H9 (cell line): ENCODE results near the gene EHD3. TPM values are rescaled to one million over a fixed set of nuclear protein-coding genes. Genes with fewer than 3 reads are reported as not detected.

ENCODE experiments used
- DNase-seq: peaks from one replicate; pipeline ENCODE4 v3.0.0-alpha.2; 2017
- H2AFZ ChIP-seq: one replicate; pipeline ENCODE4 v1.6.1; 2013; ENCODE audit warnings: mild to moderate bottlenecking, low read length, control low read depth, moderate library complexity
- H2AK5ac ChIP-seq: 2 replicates; pipeline ENCODE4 v1.6.1; 2013; ENCODE audit warnings: low read length, control low read depth, mixed read lengths; ENCODE audit not compliant: insufficient read length
- H2BK120ac ChIP-seq: one replicate; pipeline ENCODE4 v1.6.1; 2013; ENCODE audit warnings: low read depth, mild to moderate bottlenecking, low read length, control low read depth, inconsistent platforms; ENCODE audit not compliant: poor library complexity, severe bottlenecking
- H2BK12ac ChIP-seq: 2 replicates; pipeline ENCODE4 v1.6.1; 2013; ENCODE audit warnings: low read length, control low read depth, mixed read lengths, low read depth; ENCODE audit not compliant: insufficient read length
- H2BK15ac ChIP-seq: 2 replicates; pipeline ENCODE4 v1.6.1; 2013; ENCODE audit warnings: low read depth, low read length, control low read depth
- H2BK20ac ChIP-seq: one replicate; pipeline ENCODE4 v1.6.1; 2013; ENCODE audit warnings: low read depth, mild to moderate bottlenecking, low read length, control low read depth, inconsistent platforms; ENCODE audit not compliant: poor library complexity, severe bottlenecking
- H2BK5ac ChIP-seq: 2 replicates; pipeline ENCODE4 v1.6.1; 2013; ENCODE audit warnings: low read length, control low read depth, mixed read lengths; ENCODE audit not compliant: insufficient read length
- H3K14ac ChIP-seq: 2 replicates; pipeline ENCODE4 v1.6.1; 2013; ENCODE audit warnings: low read length, control low read depth; ENCODE audit not compliant: insufficient read depth
- H3K18ac ChIP-seq: 2 replicates; pipeline ENCODE4 v1.6.1; 2013; ENCODE audit warnings: low read depth, mild to moderate bottlenecking, mixed read lengths, low read length, control low read depth; ENCODE audit not compliant: insufficient read length
- H3K23ac ChIP-seq: 2 replicates; pipeline ENCODE4 v1.6.1; 2013; ENCODE audit warnings: low read length, control low read depth, mixed read lengths, low read depth; ENCODE audit not compliant: insufficient read length
- H3K23me2 ChIP-seq: 2 replicates; pipeline ENCODE4 v1.6.1; 2013; ENCODE audit warnings: low read depth, mild to moderate bottlenecking, mixed read lengths, low read length, control low read depth; ENCODE audit not compliant: insufficient read length, poor library complexity, severe bottlenecking
- H3K27ac ChIP-seq: 2 replicates; pipeline ENCODE4 v1.5.1; 2013; ENCODE audit warnings: low read length, control low read depth, mixed read lengths, low read depth; ENCODE audit not compliant: insufficient read length
- H3K27me3 ChIP-seq: 2 replicates; pipeline ENCODE4 v1.6.1; 2013; ENCODE audit warnings: low read length, control low read depth, inconsistent platforms; ENCODE audit not compliant: insufficient read depth
- H3K4ac ChIP-seq: 2 replicates; pipeline ENCODE4 v1.6.1; 2013; ENCODE audit warnings: low read depth, mild to moderate bottlenecking, control low read depth, inconsistent platforms, low read length, moderate library complexity
- H3K4me1 ChIP-seq: 2 replicates; pipeline ENCODE4 v1.6.1; 2013; ENCODE audit warnings: low read length, control low read depth, inconsistent platforms; ENCODE audit not compliant: insufficient read depth
- H3K4me2 ChIP-seq: 2 replicates; pipeline ENCODE4 v1.6.1; 2013; ENCODE audit warnings: low read length, control low read depth, mixed read lengths; ENCODE audit not compliant: insufficient read length, insufficient read depth
- H3K56ac ChIP-seq: 2 replicates; pipeline ENCODE4 v1.6.1; 2013; ENCODE audit warnings: low read depth, mild to moderate bottlenecking, mixed read lengths, low read length, control low read depth; ENCODE audit not compliant: insufficient read length
- H3K79me1 ChIP-seq: 2 replicates; pipeline ENCODE4 v1.6.1; 2013; ENCODE audit warnings: low read depth, mild to moderate bottlenecking, moderate library complexity, low read length, control low read depth, inconsistent platforms; ENCODE audit not compliant: insufficient read depth, poor library complexity, severe bottlenecking
- H3K79me2 ChIP-seq: 2 replicates; pipeline ENCODE4 v1.6.1; 2013; ENCODE audit warnings: low read length, control low read depth, inconsistent platforms; ENCODE audit not compliant: insufficient read depth
- H3K9ac ChIP-seq: 2 replicates; pipeline ENCODE4 v1.6.1; 2013; ENCODE audit warnings: low read length, control low read depth, mixed read lengths; ENCODE audit not compliant: insufficient read length; ENCODE audit errors: extremely low read depth
- H3K9me3 ChIP-seq: one replicate; pipeline ENCODE4 v1.6.1; 2013; ENCODE audit warnings: low read depth, low read length, inconsistent platforms; ENCODE audit not compliant: control insufficient read depth
- H3T11ph ChIP-seq: one replicate; pipeline ENCODE4 v1.6.1; 2013; ENCODE audit warnings: mild to moderate bottlenecking, low read length, control low read depth, inconsistent platforms
- H4K20me1 ChIP-seq: one replicate; pipeline ENCODE4 v1.6.1; 2013; ENCODE audit not compliant: control insufficient read depth, insufficient read length, insufficient read depth
- H4K5ac ChIP-seq: 2 replicates; pipeline ENCODE4 v1.6.1; 2013; ENCODE audit warnings: low read depth, mild to moderate bottlenecking, mixed read lengths, low read length, control low read depth; ENCODE audit not compliant: insufficient read length
- H4K8ac ChIP-seq: replicated peaks from 2 replicates; pipeline ENCODE4 v1.6.1; 2013; ENCODE audit warnings: low read length, control low read depth, mixed read lengths, low read depth; ENCODE audit not compliant: insufficient read length
- H4K91ac ChIP-seq: 2 replicates; pipeline ENCODE4 v1.6.1; 2013; ENCODE audit warnings: low read depth, mild to moderate bottlenecking, moderate library complexity, mixed read lengths, low read length, control low read depth; ENCODE audit not compliant: insufficient read length
- H3K27ac Mint-ChIP-seq, 3 experiments: 2 replicates in 2 of 3; 3 replicates in 1 of 3; pipeline ENCODE4 v1.8.0; 2020 to 2021; ENCODE audit warnings: mixed read lengths in 3 of 3, mild to moderate bottlenecking in 1 of 3, moderate library complexity in 1 of 3
- H3K27me3 Mint-ChIP-seq: 2 replicates; pipeline ENCODE4 v1.8.0; 2021; ENCODE audit warnings: low read depth, mild to moderate bottlenecking, moderate library complexity, mixed read lengths
- H3K36me3 Mint-ChIP-seq, 3 experiments: 2 replicates in 2 of 3; 3 replicates in 1 of 3; pipeline ENCODE4 v1.8.0; 2020 to 2021; ENCODE audit warnings: low read depth in 3 of 3, mixed read lengths in 3 of 3; ENCODE audit not compliant: insufficient read depth in 1 of 3
- H3K4me1 Mint-ChIP-seq, 2 experiments: 2 replicates each; pipeline ENCODE4 v1.8.0; 2020; ENCODE audit warnings: mixed read lengths in 2 of 2
- H3K4me3 Mint-ChIP-seq, 2 experiments: 2 replicates in 1 of 2; 3 replicates in 1 of 2; pipeline ENCODE4 v1.8.0; 2020 to 2021; ENCODE audit warnings: mild to moderate bottlenecking in 2 of 2, mixed read lengths in 2 of 2, moderate library complexity in 1 of 2
- H3K9me3 Mint-ChIP-seq, 2 experiments: 2 replicates in 1 of 2; 3 replicates in 1 of 2; pipeline ENCODE4 v1.8.0; 2020; ENCODE audit warnings: mild to moderate bottlenecking in 2 of 2, mixed read lengths in 2 of 2, moderate library complexity in 1 of 2
- WGBS: extraction: QIAGEN DNeasy Blood & Tissue Kit; methylation state at CpG from one replicate; pipeline ENCODE4 v1.1.7; 2013; ENCODE audit warnings: missing lambda C conversion rate, low lambda C conversion rate, mixed read lengths; ENCODE audit not compliant: insufficient read length; ENCODE audit errors: extremely low coverage; 5-methylcytosine and 5-hydroxymethylcytosine counted together
- total RNA-seq: library from RNA; stranded (reverse); gene quantifications from 2 replicates; pipeline ENCODE4 v1.2.1, GENCODE V29; 2021
- TF ChIP-seq, protein P1 (sequence below): fragments of 200-600 bp; sonication (generic); conservative IDR thresholded peaks from 3 replicates; pipeline ENCODE4 v1.8.0; 2021; ENCODE audit warnings: antibody characterized with exemption, mild to moderate bottlenecking

The EHD3 gene
- total RNA-seq, 1 experiment from 2014 or later = 8.3 TPM

DNA sequence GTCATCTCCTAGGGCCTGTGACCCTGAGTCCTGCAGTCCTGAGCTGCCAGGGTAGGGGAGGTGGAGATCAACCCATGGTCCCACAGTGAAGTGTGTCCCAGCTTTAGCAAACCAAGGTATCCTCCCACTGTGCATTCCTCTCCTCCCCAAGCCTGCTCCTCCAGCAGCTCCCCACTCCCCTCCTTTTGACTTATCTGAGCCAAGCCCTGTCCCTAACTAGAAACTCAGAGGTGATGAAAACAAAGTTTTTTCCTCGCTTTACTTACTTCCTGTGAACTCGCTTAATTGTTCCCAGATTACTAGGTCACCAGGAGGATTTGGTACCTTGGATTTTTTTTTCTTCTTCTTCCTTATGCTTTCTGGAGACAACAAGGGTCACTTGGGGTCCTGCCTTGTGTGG, 80.8 kb downstream of the EHD3 start:
- Mint-ChIP-seq H3K4me3 (no peak overlapping the region), H3K4me1 (peaks cover 12 to 14% of the 10 kb centered on the region in 2 experiments), H3K36me3 (peaks cover 0 to 23% (median 4%) of the 10 kb centered on the region in 3 experiments; a peak in 5 of 7 replicates), H3K9me3 (peaks cover 6 to 7% of the 10 kb centered on the region in 2 experiments; a peak in 4 of 5 replicates), H3K27me3 (no peaks in the 10 kb centered on the region; the same call in 1 of the 2 replicates), H3K27ac (no peak overlapping the region; a peak in 1 of 7 replicates)
- Histone ChIP-seq H2AFZ (no peak overlapping the region), H3K79me2 (no peaks in the 10 kb centered on the region), H4K5ac (no peak overlapping the region), H3K9me3 (no peaks in the 10 kb centered on the region), H4K20me1 (no peaks in the 10 kb centered on the region), H4K91ac (no peak overlapping the region), H3K23me2 (no peaks in the 10 kb centered on the region), H3K4me2 (no peak overlapping the region), H3K27ac (no peak overlapping the region), H3K14ac (no peak overlapping the region), H3K56ac (no peak overlapping the region), H2BK20ac (no peak overlapping the region), H3T11ph (no peak overlapping the region), H3K23ac (no peak overlapping the region), H2AK5ac (no peak overlapping the region), H3K9ac (no peak overlapping the region), H3K4ac (no peak overlapping the region), H2BK15ac (no peak overlapping the region), H2BK5ac (no peak overlapping the region), H3K79me1 (no peaks in the 10 kb centered on the region), H2BK120ac (no peak overlapping the region), H3K27me3 (no peaks in the 10 kb centered on the region), H2BK12ac (no peak overlapping the region), H3K4me1 (no peaks in the 10 kb centered on the region), H4K8ac (no peak overlapping the region), H3K18ac (no peak overlapping the region)
- no CpG with 5 or more reads among the region's 2 CpGs for WGBS
- no peak for DNase-seq
- TF ChIP-seq, protein P1, sequence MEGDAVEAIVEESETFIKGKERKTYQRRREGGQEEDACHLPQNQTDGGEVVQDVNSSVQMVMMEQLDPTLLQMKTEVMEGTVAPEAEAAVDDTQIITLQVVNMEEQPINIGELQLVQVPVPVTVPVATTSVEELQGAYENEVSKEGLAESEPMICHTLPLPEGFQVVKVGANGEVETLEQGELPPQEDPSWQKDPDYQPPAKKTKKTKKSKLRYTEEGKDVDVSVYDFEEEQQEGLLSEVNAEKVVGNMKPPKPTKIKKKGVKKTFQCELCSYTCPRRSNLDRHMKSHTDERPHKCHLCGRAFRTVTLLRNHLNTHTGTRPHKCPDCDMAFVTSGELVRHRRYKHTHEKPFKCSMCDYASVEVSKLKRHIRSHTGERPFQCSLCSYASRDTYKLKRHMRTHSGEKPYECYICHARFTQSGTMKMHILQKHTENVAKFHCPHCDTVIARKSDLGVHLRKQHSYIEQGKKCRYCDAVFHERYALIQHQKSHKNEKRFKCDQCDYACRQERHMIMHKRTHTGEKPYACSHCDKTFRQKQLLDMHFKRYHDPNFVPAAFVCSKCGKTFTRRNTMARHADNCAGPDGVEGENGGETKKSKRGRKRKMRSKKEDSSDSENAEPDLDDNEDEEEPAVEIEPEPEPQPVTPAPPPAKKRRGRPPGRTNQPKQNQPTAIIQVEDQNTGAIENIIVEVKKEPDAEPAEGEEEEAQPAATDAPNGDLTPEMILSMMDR = no peak
